OCI-LY7 (cell line): ENCODE data around the gene PRR3. TPM values are rescaled to one million over a fixed set of nuclear protein-coding genes. Genes with fewer than 3 reads are reported as not detected.

Source experiments
- BruUV-seq: library from RNA; stranded (reverse); fragments of 400-500 nt; replicated peaks from 2 replicates; lab custom pipeline; 2021; lab: Mats Ljungman, UMichigan
- CTCF ChIA-PET: fragments of 300-600 bp; sonication (Branson Sonifier 250); formaldehyde crosslinking; loops from one replicate; lab custom pipeline; 2022; ENCODE audit warnings: antibody characterized with exemption; ENCODE audit not compliant: unreplicated experiment; lab: Charles Lee
- POLR2A ChIA-PET: fragments of 300-600 bp; sonication (Branson Sonifier 250); formaldehyde crosslinking; loops from one replicate; lab custom pipeline; 2022; ENCODE audit warnings: antibody characterized with exemption; lab: Charles Lee
- DNase-seq: peaks from one replicate; pipeline ENCODE4 v3.0.0-alpha.2; 2015; ENCODE audit warnings: low spot score
- H2AFZ ChIP-seq: fragments of 200-600 bp; sonication (generic), shearing (Covaris generic); 2 replicates; pipeline ENCODE4 v1.6.1; 2014; ENCODE audit warnings: mild to moderate bottlenecking, antibody characterized with exemption, low read length, moderate library complexity
- H3K27ac ChIP-seq: fragments of 200-600 bp; sonication (generic); 2 replicates; pipeline ENCODE4 v1.5.1; 2014; ENCODE audit warnings: mixed run types, low read depth, mild to moderate bottlenecking, moderate library complexity, low read length, inconsistent platforms; ENCODE audit not compliant: poor library complexity, severe bottlenecking
- H3K36me3 ChIP-seq: fragments of 200-600 bp; sonication (generic); 2 replicates; pipeline ENCODE4 v1.6.1; 2014; ENCODE audit warnings: mild to moderate bottlenecking, antibody characterized with exemption, low read length, moderate library complexity, mixed read lengths; ENCODE audit not compliant: insufficient read depth
- H3K4me1 ChIP-seq: fragments of 200-600 bp; sonication (generic); 2 replicates; pipeline ENCODE4 v1.5.1; 2014; ENCODE audit warnings: mild to moderate bottlenecking, low read length; ENCODE audit not compliant: insufficient read depth, poor library complexity, severe bottlenecking
- H3K4me2 ChIP-seq: fragments of 200-600 bp; sonication (generic); 2 replicates; pipeline ENCODE4 v1.6.1; 2014; ENCODE audit warnings: mild to moderate bottlenecking, low read length
- H3K4me3 ChIP-seq: fragments of 200-600 bp; sonication (generic); 2 replicates; pipeline ENCODE4 v1.5.1; 2014; ENCODE audit warnings: mild to moderate bottlenecking, low read depth, low read length; ENCODE audit not compliant: poor library complexity, severe bottlenecking
- H3K79me2 ChIP-seq: fragments of 200-600 bp; sonication (generic); 2 replicates; pipeline ENCODE4 v1.6.1; 2016; ENCODE audit warnings: low read depth, mild to moderate bottlenecking, low read length, moderate library complexity, mixed read lengths; ENCODE audit not compliant: insufficient read depth
- H3K9me2 ChIP-seq: fragments of 200-600 bp; sonication (generic); 2 replicates; pipeline ENCODE4 v1.6.1; 2016; ENCODE audit warnings: mild to moderate bottlenecking, low read length, mixed read lengths; ENCODE audit not compliant: insufficient read depth
- H3K9me3 ChIP-seq: fragments of 200-600 bp; sonication (generic); 2 replicates; pipeline ENCODE4 v1.6.1; 2014; ENCODE audit warnings: mild to moderate bottlenecking, mixed run types, low read length, mixed read lengths
- H4K20me1 ChIP-seq: fragments of 200-600 bp; sonication (generic); 2 replicates; pipeline ENCODE4 v1.6.1; 2014; ENCODE audit warnings: mild to moderate bottlenecking, antibody characterized with exemption, low read length, moderate library complexity, mixed read lengths; ENCODE audit not compliant: insufficient read depth
- CTCF ChIP-seq: fragments of 200-600 bp; sonication (generic); conservative IDR thresholded peaks from 2 replicates; pipeline ENCODE4 v1.5.1; 2014; ENCODE audit warnings: mild to moderate bottlenecking, antibody characterized with exemption, low read length, moderate library complexity, mixed read lengths
- EZH2phosphoT487 ChIP-seq: fragments of 200-600 bp; sonication (generic); IDR thresholded peaks from 2 replicates; pipeline ENCODE4 v1.6.1; 2018; ENCODE audit warnings: low read depth, borderline replicate concordance, mild to moderate bottlenecking, mixed run types, antibody characterized with exemption, low read length, moderate library complexity, mixed read lengths
- intact Hi-C: fragments of 100-400 bp; cut with micrococcal nuclease; formaldehyde crosslinking; loops from one replicate; pipeline ENCODE4 v1.10.0; 2022; ENCODE audit not compliant: unreplicated experiment
- total RNA-seq, 2 experiments: library from RNA; depleted of rRNA in 1 of 2; stranded (reverse); fragments of >200 nt in 1 of 2; shearing (Covaris generic) in 1 of 2; gene quantifications; 2 replicates each; pipeline ENCODE4 v1.2.3, GENCODE V29; 2014 to 2022

The PRR3 gene
- total RNA-seq, 2 experiments from 2014 or later = 25.2 to 34.9 TPM

GRCh38 chr6:30578051-30578450, 21.0 kb downstream of the PRR3 start:
- H4K20me1 ChIP-seq = peaks cover 13% of the 10 kb centered on the region
- ChIA-PET CTCF (no interaction called here), POLR2A (interaction anchor here (0.5 to 0.8 kb wide), 2 partner anchors 9 to 150 kb away, joined by 3 read pairs; no protein-coding TSS in a partner anchor)
- H3K4me3 ChIP-seq = no peak overlapping the region
- no peaks in the 10 kb centered on the region for H3K9me3 ChIP-seq
- DNase-seq = no peak
- H3K4me2 ChIP-seq = no peak overlapping the region
- H3K4me1 ChIP-seq = peaks cover 17% of the 10 kb centered on the region
- H3K79me2 ChIP-seq = peaks cover 42% of the 10 kb centered on the region
- BruUV-seq = no TSS peak
- no peak overlapping the region for H2AFZ ChIP-seq
- peaks cover 96% of the 10 kb centered on the region for H3K36me3 ChIP-seq
- no peaks in the 10 kb centered on the region for H3K9me2 ChIP-seq
- TF ChIP-seq CTCF (no peak), EZH2phosphoT487 (no peak)
- H3K27ac ChIP-seq = no peak overlapping the region
- intact Hi-C loops = no loop called here

GRCh38 chr6:30583921-30584320, 26.8 kb downstream of the PRR3 start:
- intact Hi-C loops = no loop called here
- no peak for TF ChIP-seq EZH2phosphoT487
- TF ChIP-seq CTCF = no peak
- Histone ChIP-seq H3K4me2 (no peak overlapping the region), H3K9me2 (no peaks in the 10 kb centered on the region), H3K36me3 (peaks cover 100% of the 10 kb centered on the region), H2AFZ (no peak overlapping the region), H3K4me1 (no peaks in the 10 kb centered on the region), H3K27ac (no peak overlapping the region), H3K9me3 (no peaks in the 10 kb centered on the region), H3K4me3 (no peak overlapping the region), H3K79me2 (no peaks in the 10 kb centered on the region), H4K20me1 (no peaks in the 10 kb centered on the region)
- ChIA-PET CTCF (no interaction called here), POLR2A (no interaction called here)
- BruUV-seq = no TSS peak
- DNase-seq = no peak

GRCh38 chr6:30589754-30590358, 32.8 kb downstream of the PRR3 start:
- Histone ChIP-seq H3K27ac (no peak overlapping the region), H3K4me3 (no peak overlapping the region), H4K20me1 (no peaks in the 10 kb centered on the region), H3K79me2 (peaks cover 8% of the 10 kb centered on the region; the same call in 1 of the 2 replicates), H3K9me3 (no peaks in the 10 kb centered on the region), H3K36me3 (peaks cover 99% of the 10 kb centered on the region), H3K4me2 (no peak overlapping the region), H3K4me1 (no peaks in the 10 kb centered on the region), H2AFZ (no peak overlapping the region), H3K9me2 (no peaks in the 10 kb centered on the region)
- ChIA-PET CTCF (no interaction called here), POLR2A (interaction anchor here (0.7 kb wide), 1 partner anchor 80 kb away, joined by 3 read pairs; no protein-coding TSS in a partner anchor)
- DNase-seq = no peak
- TF ChIP-seq EZH2phosphoT487 (no peak), CTCF (no peak)
- intact Hi-C loops = no loop called here
- no TSS peak for BruUV-seq
